Putamen (tissue), 1 donor: ENCODE results near the gene DNAH1.

Experiments used
- DNase-seq: peaks from one replicate; pipeline ENCODE4 v3.0.0-alpha.2; 2016; ENCODE audit warnings: low spot score

Gene DNAH1

DNA sequence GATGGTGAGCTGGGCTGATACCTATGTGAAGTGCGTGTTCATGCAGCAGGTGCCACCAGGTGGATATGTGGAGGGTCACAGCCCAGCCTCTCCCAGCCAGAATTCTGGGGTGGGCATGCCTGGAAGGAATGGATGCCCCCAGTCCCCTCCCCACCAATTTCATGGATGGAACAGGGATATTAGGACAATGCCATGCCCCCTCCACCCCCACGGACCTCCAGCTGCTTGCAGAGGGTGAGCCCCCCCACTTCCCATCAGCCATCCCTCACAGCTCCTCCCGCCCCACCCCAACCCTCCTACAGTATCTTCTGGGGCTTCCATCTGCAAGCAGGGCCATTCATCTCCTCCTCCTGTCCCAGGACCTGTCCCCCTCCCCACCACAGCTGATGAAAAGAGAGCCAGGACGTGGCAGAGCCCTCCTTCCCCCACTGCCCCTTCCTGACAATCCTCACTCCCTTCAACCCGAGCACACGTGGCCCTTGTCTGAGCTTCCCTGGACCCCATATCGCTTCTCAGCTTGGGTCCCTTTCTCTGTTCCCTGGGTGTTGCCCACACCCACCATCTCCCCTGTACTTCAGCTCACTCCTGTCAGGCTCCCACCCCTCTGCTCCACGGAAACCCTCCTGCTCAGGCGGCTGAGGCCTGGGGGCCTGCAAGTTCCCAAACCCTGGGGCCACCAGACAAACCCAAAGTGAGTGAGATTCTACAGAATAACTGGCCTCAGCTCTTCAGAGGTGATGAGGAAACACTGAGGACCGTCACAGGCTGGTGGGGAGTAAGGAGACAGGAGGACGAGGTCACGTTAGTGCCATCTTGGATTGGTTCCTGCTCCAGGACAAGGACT, 131.6 kb downstream of the DNAH1 start:
- DNase-seq, result no peak
